Skin epidermis (tissue), 12 donors: ENCODE data around the gene TFF3.

ENCODE experiments used
- H3K27ac ChIP-seq, 21 experiments: fragments of 200-600 bp; sonication (generic) in 11 of 21; one replicate each; pipeline ENCODE4 v1.5.0; 2020; ENCODE audit warnings: mild to moderate bottlenecking in 3 of 21, inconsistent platforms in 2 of 21, moderate library complexity in 2 of 21
- H3K4me3 ChIP-seq, 7 experiments: fragments of 200-600 bp; sonication (generic) in 2 of 7; one replicate each; pipeline ENCODE4 v1.5.0; 2020; ENCODE audit warnings: inconsistent platforms in 2 of 7, mild to moderate bottlenecking in 2 of 7, moderate library complexity in 1 of 7

TFF3 gene

DNA sequence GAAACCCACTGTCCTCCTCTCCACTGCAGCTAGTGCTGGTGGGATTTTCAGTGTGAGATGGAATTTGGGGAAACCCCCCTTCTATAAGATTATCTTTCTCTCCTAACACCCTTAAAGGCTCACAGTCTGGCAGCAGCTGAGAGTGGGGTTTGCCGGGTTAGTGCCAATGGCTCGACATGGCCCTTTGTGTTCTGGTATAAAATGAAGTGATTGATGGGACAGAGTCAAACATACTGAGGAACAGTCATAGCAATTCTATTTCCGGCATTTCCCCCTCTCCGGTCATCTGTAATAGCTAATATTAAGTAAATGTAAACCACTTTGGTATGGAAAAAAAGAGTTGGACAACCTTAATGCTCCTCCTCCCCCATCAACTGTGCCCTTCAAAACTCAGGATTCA lies 37.6 kb downstream of the TFF3 start:
- H3K27ac ChIP-seq: no peak overlapping the region
- H3K4me3 ChIP-seq: no peak overlapping the region

DNA sequence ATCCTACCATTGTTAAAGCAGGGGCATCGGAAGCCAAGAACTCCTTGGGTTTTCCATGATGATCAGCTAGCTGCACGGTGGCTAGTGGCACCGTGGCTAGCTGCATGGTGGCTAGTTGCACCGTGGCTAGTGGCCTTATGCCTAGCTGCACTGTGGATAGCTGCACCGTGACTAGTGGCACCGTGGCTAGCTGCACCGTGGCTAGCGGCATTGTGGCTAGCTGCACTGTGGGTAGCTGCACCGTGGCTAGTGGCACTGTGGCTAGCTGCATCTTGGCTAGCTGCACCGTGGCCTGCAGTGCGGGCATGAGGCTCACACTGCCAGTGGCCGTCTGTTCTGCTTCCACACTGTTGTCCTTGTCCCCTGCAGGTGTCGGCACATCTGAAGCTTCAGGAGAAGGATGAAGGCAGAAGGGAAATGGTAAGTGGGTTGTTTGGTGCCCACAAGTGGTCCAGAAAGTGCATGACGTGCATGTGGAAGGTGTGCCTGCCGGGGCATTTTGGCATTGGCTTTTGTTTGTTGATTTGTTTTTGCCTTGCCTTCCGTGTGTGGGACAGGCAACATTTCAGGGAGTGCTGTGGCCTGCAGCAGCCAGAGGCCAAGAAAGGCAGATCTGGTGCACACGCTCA lies 38.6 kb downstream of the TFF3 start:
- H3K4me3 ChIP-seq: no peak overlapping the region
- H3K27ac ChIP-seq: no peak overlapping the region

DNA sequence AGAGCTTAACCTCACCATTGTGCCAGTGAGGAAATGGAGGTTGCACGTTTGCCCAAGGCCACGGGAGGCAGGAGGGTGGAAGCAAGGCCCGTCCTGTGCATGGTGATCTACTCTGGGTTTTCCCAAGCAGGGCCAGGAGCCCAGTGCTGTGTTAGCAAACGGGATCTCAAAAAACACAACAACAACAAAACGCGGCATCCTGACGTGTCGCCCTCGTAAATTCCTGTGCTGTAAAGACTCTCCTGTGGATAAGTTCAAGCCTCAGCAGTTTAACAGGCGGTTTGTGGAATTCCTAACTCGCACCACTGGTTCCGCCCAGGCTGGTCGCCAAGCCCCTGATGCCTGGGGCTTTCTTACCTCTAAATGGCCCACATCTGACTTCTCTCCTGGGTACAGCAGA lies 39.1 kb downstream of the TFF3 start:
- no peak overlapping the region for H3K4me3 ChIP-seq
- H3K27ac ChIP-seq: no peak overlapping the region

DNA sequence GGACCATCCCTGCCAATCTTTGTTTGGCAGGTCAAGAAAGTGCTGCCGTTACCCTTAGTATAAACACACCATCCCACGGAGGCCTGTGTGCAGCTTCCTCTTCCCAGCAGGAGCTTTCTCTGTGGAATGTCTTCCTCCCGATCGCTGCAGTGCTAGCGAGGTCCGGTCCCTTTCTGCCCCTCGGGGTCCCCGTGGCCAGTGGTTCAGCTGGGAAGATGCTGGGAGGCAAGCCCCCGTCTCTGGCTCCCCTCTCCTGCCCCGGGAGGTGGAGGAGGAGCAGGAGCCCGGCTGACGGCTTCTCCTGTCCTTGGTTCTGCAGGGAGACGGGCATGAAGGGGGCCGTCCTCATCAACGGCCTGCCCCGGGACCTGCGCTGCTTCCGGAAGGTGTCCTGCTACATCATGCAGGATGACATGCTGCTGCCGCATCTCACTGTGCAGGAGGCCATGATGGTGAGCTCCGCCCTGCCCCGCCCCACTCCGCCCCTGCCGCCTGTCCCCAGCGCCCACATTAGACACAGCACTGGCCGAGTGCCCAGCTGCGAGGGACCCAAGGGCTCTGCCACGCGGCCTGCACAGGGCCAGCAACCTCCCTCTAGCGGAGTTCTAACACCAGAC lies 42.1 kb downstream of the TFF3 start:
- Histone ChIP-seq H3K27ac (no peak overlapping the region), H3K4me3 (no peak overlapping the region)

DNA sequence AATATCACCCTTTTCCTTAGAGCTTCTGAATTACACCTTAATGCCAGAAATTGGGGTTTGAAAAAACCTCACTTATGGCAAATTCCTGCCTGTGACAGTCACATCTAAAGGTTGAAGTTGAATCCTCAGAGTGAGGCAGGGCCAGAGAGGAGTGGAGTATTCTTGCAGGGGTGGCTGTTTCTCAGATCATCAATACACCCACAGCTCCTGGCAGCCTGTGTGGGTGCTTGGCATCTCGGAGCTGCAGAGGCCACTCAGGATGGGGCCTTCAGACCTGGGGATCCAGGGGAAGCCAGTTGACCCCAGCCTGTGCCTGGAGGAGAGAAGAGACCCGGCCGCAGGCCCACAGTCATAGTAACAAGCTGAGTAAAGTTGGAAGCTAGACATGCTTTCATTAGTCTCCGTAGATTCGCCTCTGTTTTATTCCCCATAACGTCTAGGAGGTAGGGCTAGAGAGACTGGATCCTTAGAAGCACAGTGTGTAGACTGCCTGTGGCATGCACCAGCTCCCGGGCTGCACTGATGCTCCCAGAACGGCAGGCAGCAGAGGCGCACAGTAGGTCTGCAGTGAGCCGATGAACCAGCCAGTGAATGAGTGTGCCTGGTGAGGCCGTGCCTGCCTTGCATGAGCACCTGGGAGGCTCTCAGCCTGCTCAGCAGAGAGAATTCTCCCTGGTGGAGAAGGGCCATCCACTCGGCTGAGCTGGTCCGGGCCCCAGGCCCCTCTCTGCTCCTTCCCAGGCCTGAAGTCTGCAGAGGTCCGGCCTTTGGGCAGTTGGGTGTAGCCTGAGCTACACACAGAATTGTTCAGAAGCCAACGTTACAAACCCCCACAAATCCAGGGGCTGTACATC lies 42.9 kb downstream of the TFF3 start:
- no peak overlapping the region for H3K4me3 ChIP-seq
- no peak overlapping the region for H3K27ac ChIP-seq

DNA sequence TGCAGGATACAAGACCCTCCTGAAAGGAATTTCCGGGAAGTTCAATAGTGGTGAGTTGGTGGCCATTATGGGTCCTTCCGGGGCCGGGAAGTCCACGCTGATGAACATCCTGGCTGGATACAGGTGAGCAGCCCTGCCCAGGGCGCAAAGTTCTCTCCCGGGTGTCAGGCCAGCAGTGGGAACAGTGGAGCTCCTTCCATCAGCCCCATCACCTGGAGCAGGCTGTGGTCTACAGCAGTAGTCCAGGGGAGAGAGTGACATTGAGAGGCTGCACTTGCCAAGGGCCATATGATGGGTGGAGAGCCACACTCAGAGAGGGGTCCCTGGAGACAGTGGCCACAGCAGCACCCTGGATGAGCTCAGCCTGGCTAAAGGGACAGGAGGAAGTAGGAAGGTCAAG lies 44.1 kb downstream of the TFF3 start:
- H3K4me3 ChIP-seq: no peak overlapping the region
- no peak overlapping the region for H3K27ac ChIP-seq

DNA sequence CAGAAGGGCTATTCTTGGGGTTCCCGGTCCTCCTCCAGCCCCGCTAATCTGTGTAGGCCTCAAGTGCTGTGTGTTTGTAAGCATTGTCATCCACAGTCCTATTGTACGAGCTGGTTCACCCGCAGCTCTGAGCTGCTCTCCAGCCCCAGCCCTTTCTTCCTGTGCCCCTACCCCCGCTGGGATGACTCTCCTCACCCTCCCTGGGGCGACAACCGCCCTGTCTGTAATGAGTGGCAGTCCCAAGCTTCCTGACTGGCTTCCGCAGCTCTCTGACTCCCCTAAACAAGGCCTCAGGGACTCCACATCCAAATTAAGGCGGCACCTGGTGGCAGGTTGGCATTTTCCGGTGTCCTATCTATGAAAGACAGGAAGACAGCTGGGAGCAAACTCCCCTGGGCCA lies 45.8 kb downstream of the TFF3 start:
- Histone ChIP-seq H3K27ac (peak overlapping the region in 1 of 21 experiments; percentile 57), H3K4me3 (no peak overlapping the region)

DNA sequence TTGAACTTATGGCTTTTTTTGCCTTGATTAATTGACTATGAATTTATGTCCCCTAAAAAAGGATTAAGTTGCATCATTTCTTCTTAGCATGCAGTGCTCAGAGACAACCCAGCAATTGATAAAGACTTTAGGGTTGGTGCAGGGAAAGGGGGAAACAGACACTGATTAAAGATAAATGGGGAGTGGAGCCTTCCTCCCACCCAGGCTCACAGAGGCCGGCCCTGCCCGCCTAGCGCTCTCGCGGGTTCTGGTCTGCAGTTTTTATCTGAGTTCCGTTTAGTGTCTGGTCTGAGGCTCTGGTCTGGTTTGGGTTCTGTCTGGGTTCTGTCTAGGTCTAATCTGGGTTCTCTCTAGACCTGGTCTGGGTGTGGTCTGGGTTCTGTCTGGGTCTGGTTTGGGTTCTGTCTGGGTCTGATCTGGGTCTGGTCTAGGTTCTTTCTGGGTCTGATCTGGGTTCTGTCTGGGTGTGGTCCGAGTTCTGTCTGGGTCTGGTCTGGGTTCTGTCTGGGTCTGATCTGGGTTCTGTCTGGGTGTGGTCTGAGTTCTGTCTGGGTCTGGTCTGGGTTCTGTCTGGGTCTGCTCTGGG lies 48.1 kb downstream of the TFF3 start:
- no peak overlapping the region for H3K4me3 ChIP-seq
- no peak overlapping the region for H3K27ac ChIP-seq

DNA sequence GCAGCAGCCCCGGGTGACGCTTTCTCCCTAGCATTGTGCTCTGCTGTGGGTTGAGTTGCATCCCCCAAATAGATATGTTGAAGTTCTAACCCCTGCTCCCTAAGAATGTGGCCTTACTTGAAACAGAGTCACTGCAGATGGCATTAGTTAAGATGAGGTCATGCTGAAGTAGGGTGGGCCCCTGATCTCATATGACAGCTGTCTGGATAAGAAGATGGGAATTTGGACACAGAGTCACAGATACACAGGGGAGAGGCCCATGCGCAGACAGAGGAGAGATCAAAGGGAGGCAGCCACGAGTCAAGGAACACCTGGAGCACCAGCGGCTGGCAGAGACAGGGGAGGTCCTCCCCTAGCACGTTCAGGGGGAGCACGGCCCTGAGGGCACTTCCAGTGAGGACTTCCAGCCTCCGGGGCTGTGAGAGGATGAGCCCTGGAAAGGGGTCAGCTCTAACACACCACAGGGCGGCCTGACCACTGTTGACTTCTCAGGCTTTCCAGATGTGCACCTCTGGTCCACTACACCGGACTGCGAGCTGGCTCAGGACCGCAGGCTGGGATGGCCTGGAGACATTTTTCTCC lies 49.9 kb downstream of the TFF3 start:
- Histone ChIP-seq H3K27ac (no peak overlapping the region), H3K4me3 (no peak overlapping the region)

DNA sequence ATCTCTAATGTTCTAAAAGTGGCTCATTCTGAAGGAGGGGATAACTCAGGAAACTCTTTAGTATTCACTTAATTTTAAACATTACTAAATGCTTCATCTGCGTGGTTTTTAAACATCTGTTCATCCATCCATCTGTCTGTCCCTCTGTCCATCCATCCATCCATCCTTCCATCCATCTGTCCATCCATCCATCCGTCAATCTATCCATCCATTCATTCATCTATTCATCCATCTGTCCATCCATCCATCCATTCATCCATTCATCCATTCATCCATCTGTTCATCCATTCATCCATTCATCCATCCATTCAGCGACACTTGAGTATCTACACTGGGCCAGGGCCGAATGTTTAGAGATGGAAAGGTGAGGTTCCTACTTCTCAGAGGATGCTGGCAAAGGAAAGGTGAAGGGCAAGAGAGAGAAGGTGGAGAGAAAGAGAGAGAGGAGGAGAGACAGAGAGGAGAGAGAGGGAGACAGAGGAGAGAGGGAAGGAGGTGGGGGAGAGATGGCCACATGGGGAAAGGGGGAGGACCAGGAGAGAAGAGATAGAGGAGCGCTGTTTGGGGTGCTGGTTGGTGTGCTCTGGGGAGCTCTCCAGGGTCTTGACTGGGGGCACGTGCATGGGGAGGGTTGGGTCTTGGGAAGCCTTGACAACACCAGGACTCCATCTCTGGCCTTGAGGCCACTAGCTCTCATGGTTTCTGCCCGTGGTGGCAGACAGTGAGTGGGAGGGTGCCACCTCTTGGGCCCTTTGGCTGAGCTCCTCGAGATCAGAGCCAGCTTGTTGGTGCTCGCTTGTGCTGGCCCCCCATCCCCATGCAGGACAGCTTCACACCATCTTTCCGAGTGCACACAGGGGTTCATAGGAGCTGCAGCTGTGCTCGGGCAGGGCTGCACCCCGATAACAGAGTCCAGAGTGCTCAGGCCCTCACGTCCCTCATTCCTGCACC lies 50.7 kb downstream of the TFF3 start:
- peak overlapping the region in 4 of 21 experiments; percentile 14 to 77 (median 59) for H3K27ac ChIP-seq
- H3K4me3 ChIP-seq: no peak overlapping the region

DNA sequence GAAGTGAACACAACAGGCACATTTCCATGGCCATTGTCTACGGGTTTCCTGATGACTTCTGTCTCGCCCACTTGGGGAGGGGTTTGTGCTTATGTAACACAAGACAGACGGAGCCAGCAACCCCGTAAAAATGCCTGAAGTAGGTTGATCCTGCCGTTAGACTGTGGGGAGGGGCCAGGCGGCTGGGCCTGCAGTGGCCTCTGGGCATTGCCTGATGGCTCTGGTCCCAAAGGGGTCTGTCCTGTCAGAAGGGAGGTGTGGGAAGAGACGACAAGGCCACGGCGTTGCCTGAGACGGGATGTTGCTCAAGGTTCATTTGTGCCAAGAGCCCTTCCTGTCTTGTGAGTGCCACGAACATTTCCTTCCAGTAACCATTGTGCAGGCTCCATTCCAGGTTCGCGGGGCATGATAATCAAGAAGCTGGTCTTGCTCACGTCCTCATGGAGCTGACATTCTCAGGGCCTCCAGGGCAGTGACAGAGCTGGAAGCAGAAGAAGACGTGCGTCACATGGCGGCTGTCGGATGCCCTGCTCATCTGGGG lies 51.5 kb downstream of the TFF3 start:
- H3K27ac ChIP-seq: peak overlapping the region in 15 of 21 experiments; percentile 1 to 78 (median 29)
- no peak overlapping the region for H3K4me3 ChIP-seq

DNA sequence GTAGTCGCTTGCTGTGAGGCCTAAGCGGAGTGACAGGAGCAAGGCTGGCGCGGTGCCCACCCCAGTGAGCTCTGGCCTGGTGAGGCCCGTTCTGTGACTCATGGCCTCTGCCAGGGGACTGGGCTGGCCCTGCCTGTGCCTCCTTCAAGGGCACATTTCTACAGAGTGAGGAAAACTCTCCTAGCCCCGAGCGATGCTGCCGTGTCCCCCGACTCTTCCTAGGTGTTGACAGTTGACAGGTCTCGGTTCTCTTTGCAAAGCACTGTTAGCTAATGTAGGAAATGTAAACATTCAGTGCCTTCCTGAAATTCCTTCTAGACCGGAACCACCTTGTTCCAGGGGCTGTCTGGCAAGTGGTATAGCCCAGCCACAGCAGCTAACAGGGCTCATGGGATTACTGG lies 52.4 kb downstream of the TFF3 start:
- Histone ChIP-seq H3K27ac (peak overlapping the region in 15 of 21 experiments; percentile 1 to 78 (median 29)), H3K4me3 (no peak overlapping the region)

DNA sequence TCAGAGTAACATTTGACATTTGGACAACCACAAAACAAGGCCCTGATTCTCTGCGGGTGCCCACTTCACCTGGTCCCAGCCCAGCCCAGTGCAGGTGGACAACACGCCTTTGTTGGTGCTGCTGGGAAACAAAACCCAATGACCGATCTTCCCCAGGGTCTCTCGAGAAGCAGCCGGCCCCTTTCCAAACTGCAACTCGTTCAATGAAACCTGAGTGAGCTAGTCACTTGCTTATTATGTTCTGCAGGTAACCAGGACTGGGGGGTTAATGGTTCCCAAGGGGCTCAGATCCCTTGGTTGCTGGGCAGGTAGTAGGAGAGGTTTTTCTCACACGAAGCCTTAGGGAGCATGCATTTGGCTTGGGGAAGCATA lies 53.4 kb downstream of the TFF3 start:
- H3K4me3 ChIP-seq: no peak overlapping the region
- H3K27ac ChIP-seq: no peak overlapping the region
